Naive thymus-derived CD4-positive, alpha-beta T cell (primary cell): Measurements from ENCODE around the gene OR1D2. TPM values are rescaled to one million over a fixed set of nuclear protein-coding genes. Genes with fewer than 3 reads are reported as not detected.
"Not testable (repeated sequence)": the region's sequence is repeated elsewhere in the genome, so short reads cannot be mapped to it uniquely, and the experiment has no call there.

Experiments
- ATAC-seq: fragments of 150-1000 bp; cut with Tn5 transposase; 2 replicates; pipeline ENCODE4 v1.10.0; 2021; ENCODE audit warnings: mild to moderate bottlenecking, moderate library complexity
- CTCF ChIA-PET: fragments of 350-600 bp; sonication (Branson Sonifier 250); formaldehyde crosslinking; loops from one replicate; lab custom pipeline; 2021; ENCODE audit warnings: antibody characterized with exemption; lab: Charles Lee
- POLR2A ChIA-PET: fragments of 350-600 bp; sonication (Branson Sonifier 250); formaldehyde crosslinking; loops from one replicate; lab custom pipeline; 2021; ENCODE audit warnings: antibody characterized with exemption, inconsistent platforms; lab: Charles Lee
- DNase-seq, 9 donors: peaks; one replicate each; pipeline versions ENCODE4 v3.0.0 to v3.0.0-alpha.2; 2020 to 2022; ENCODE audit warnings: mixed read lengths in 1 of 9
- H3K27ac ChIP-seq: one replicate; pipeline ENCODE4 v1.7.0; 2013; ENCODE audit warnings: mild to moderate bottlenecking, low read depth, low read length, moderate library complexity
- H3K27me3 ChIP-seq, 2 donors: one replicate each; pipeline ENCODE4 v1.7.0; 2013; ENCODE audit warnings: low read length in 2 of 2, mild to moderate bottlenecking in 2 of 2, moderate library complexity in 2 of 2; ENCODE audit not compliant: control insufficient read depth in 2 of 2, insufficient read depth in 2 of 2
- H3K36me3 ChIP-seq, 3 experiments: 1 replicate in 2 of 3; 2 replicates in 1 of 3; pipeline ENCODE4 v1.7.0; 2013; ENCODE audit warnings: low read length in 3 of 3, mild to moderate bottlenecking in 3 of 3, moderate library complexity in 1 of 3; ENCODE audit not compliant: insufficient read depth in 3 of 3, control insufficient read depth in 2 of 3
- H3K4me1 ChIP-seq, 2 donors: one replicate each; pipeline ENCODE4 v1.7.0; 2013; ENCODE audit warnings: low read length in 2 of 2, mild to moderate bottlenecking in 2 of 2, moderate library complexity in 1 of 2; ENCODE audit not compliant: control insufficient read depth in 2 of 2, insufficient read depth in 2 of 2
- H3K4me3 ChIP-seq: 2 replicates; pipeline ENCODE4 v1.7.0; 2013; ENCODE audit warnings: mild to moderate bottlenecking, low read length
- H3K9me3 ChIP-seq, 3 experiments: 1 replicate in 2 of 3; 2 replicates in 1 of 3; pipeline ENCODE4 v1.7.0; 2013; ENCODE audit warnings: low read length in 3 of 3; ENCODE audit not compliant: control insufficient read depth in 2 of 3
- H3K27ac Mint-ChIP-seq, 9 donors: one replicate each; pipeline ENCODE4 v1.8.0; 2020 to 2022; ENCODE audit warnings: mixed read lengths in 9 of 9, mild to moderate bottlenecking in 8 of 9, moderate library complexity in 5 of 9, inconsistent platforms in 2 of 9
- H3K27me3 Mint-ChIP-seq, 5 donors: one replicate each; pipeline ENCODE4 v1.8.0; 2021 to 2022; ENCODE audit warnings: mixed read lengths in 5 of 5, mild to moderate bottlenecking in 1 of 5
- H3K36me3 Mint-ChIP-seq, 5 donors: one replicate each; pipeline ENCODE4 v1.8.0; 2020 to 2022; ENCODE audit warnings: mixed read lengths in 5 of 5, mild to moderate bottlenecking in 3 of 5, inconsistent platforms in 1 of 5
- H3K4me1 Mint-ChIP-seq, 7 donors: one replicate each; pipeline ENCODE4 v1.8.0; 2020 to 2022; ENCODE audit warnings: mixed read lengths in 7 of 7, mild to moderate bottlenecking in 3 of 7, inconsistent platforms in 1 of 7
- H3K4me3 Mint-ChIP-seq, 10 donors: one replicate each; pipeline ENCODE4 v1.8.0; 2020 to 2022; ENCODE audit warnings: mild to moderate bottlenecking in 10 of 10, mixed read lengths in 10 of 10, moderate library complexity in 6 of 10, inconsistent platforms in 2 of 10
- H3K9me3 Mint-ChIP-seq, 11 donors: one replicate each; pipeline ENCODE4 v1.8.0; 2020 to 2022; ENCODE audit warnings: mixed read lengths in 11 of 11, mild to moderate bottlenecking in 4 of 11, inconsistent platforms in 1 of 11, moderate library complexity in 1 of 11
- intact Hi-C, 2 donors: fragments of 100-400 bp; cut with micrococcal nuclease; formaldehyde crosslinking; loops; one replicate each; pipeline ENCODE4 v1.15.1; 2023
- polyA plus RNA-seq, 2 donors: library from polyadenylated mRNA; unstranded; fragments of 300-500 nt; fragmentation: Illumina TruSeq; gene quantifications; one replicate each; pipeline ENCODE4 v1.2.3, GENCODE V29; 2021
- total RNA-seq, 6 experiments: library from RNA in 5 of 6; stranded (reverse) in 5 of 6; gene quantifications; 1 replicate in 5 of 6; 2 replicates in 1 of 6; pipeline ENCODE4 v1.2.3 and lab custom pipeline; 2021 to 2026

Gene OR1D2
- total and polyA plus RNA-seq, 7 experiments from 2014 or later = not detected

GRCh38 chr17:3062824-3063377 lies 41.3 kb downstream of the OR1D2 start:
- H3K4me3 ChIP-seq, DNase-seq, H3K4me1 ChIP-seq, H3K27me3 ChIP-seq, H3K4me3 Mint-ChIP-seq, CTCF ChIA-PET, H3K36me3 ChIP-seq, intact Hi-C loops, H3K9me3 ChIP-seq, H3K4me1 Mint-ChIP-seq, H3K27ac Mint-ChIP-seq, H3K9me3 Mint-ChIP-seq, POLR2A ChIA-PET, H3K36me3 Mint-ChIP-seq, H3K27ac ChIP-seq, H3K27me3 Mint-ChIP-seq: not testable (repeated sequence)
- peak; percentile 29 for ATAC-seq

GRCh38 chr17:3054868-3055267 lies 49.4 kb downstream of the OR1D2 start:
- CTCF ChIA-PET, intact Hi-C loops, H3K4me3 Mint-ChIP-seq: not testable (repeated sequence)

GRCh38 chr17:3049705-3050295 lies 54.4 kb downstream of the OR1D2 start:
- Histone ChIP-seq H3K9me3 (no peaks in the 10 kb centered on the region), H3K27me3 (no peaks in the 10 kb centered on the region), H3K4me3 (peak overlapping the region; percentile 83), H3K4me1 (peaks cover 0 to 6% of the 10 kb centered on the region in 2 donors), H3K36me3 (no peaks in the 10 kb centered on the region), H3K27ac (no peak overlapping the region)
- Mint-ChIP-seq H3K27me3 (peaks cover 0 to 2% (median 0%) of the 10 kb centered on the region in 5 donors), H3K27ac (peak overlapping the region in 1 of 9 donors; percentile 74), H3K4me3 (peak overlapping the region; percentile 30 to 94 (median 92)), H3K9me3 (peaks cover 0 to 7% (median 0%) of the 10 kb centered on the region in 11 donors), H3K4me1 (peaks cover 0 to 15% (median 9%) of the 10 kb centered on the region in 7 donors), H3K36me3 (no peaks in the 10 kb centered on the region)
- intact Hi-C loops = loop anchor here in 1 of 2 donors (5.0 to 10.0 kb wide), 3 partner anchors 618 to 1025 kb away; partner anchors contain the start of genes EMC6, NCBP3 and TAX1BP3
- no peak for DNase-seq
- POLR2A ChIA-PET = interaction anchor here (0.6 to 0.8 kb wide), 3 partner anchors 431 to 1792 kb away, joined by 3 to 6 read pairs (median 3); no protein-coding TSS in a partner anchor
- no peak for ATAC-seq
- CTCF ChIA-PET = no interaction called here

More at GRCh38 chr17:3054868-3055267, 49.4 kb downstream of the OR1D2 start:
- H3K36me3 Mint-ChIP-seq, H3K4me1 Mint-ChIP-seq, H3K27me3 ChIP-seq, H3K27me3 Mint-ChIP-seq, DNase-seq, H3K9me3 ChIP-seq, H3K4me1 ChIP-seq, POLR2A ChIA-PET, H3K4me3 ChIP-seq, H3K27ac ChIP-seq, H3K9me3 Mint-ChIP-seq, H3K36me3 ChIP-seq, ATAC-seq, H3K27ac Mint-ChIP-seq: not testable (repeated sequence)

GRCh38 chr17:3048727-3049471 lies 55.3 kb downstream of the OR1D2 start:
- H3K4me1 ChIP-seq = peaks cover 0 to 6% of the 10 kb centered on the region in 2 donors
- intact Hi-C loops = loop anchor here in 1 of 2 donors (1.0 to 10.0 kb wide), 4 partner anchors 45 to 1026 kb away; partner anchors contain the start of genes EMC6, NCBP3 and TAX1BP3
- CTCF ChIA-PET = interaction anchor here (0.7 to 0.8 kb wide), 2 partner anchors 18 to 689 kb away, joined by 3 read pairs; no protein-coding TSS in a partner anchor
- H3K4me3 ChIP-seq = peak overlapping the region; percentile 83
- Mint-ChIP-seq H3K4me1 (peaks cover 0 to 15% (median 9%) of the 10 kb centered on the region in 7 donors), H3K36me3 (peaks cover 0 to 5% (median 0%) of the 10 kb centered on the region in 5 donors), H3K27me3 (peaks cover 0 to 6% (median 0%) of the 10 kb centered on the region in 5 donors), H3K4me3 (peak overlapping the region; percentile 86 to 94 (median 92)), H3K27ac (peak overlapping the region; percentile 46 to 91 (median 86)), H3K9me3 (peaks cover 3 to 15% (median 7%) of the 10 kb centered on the region in 11 donors)
- POLR2A ChIA-PET = interaction anchor here (0.6 to 1.1 kb wide), 3 partner anchors 234 to 1791 kb away, joined by 3 to 5 read pairs (median 3); no protein-coding TSS in a partner anchor
- no peaks in the 10 kb centered on the region for H3K27me3 ChIP-seq
- H3K27ac ChIP-seq = peak overlapping the region; percentile 60
- peak; percentile 76 to 95 (median 91) for DNase-seq
- H3K9me3 ChIP-seq = peaks cover 0 to 9% (median 0%) of the 10 kb centered on the region in 3 experiments
- no peaks in the 10 kb centered on the region for H3K36me3 ChIP-seq
- ATAC-seq = peak; percentile 98

- H3K9me3 ChIP-seq = peaks cover 0 to 18% (median 0%) of the 10 kb centered on the region in 3 experiments
- H3K27me3 Mint-ChIP-seq = peaks cover 2 to 12% (median 5%) of the 10 kb centered on the region in 5 donors
- peaks cover 0 to 9% (median 0%) of the 10 kb centered on the region in 5 donors for H3K36me3 Mint-ChIP-seq
- intact Hi-C loops = loop anchor here in 1 of 2 donors (5.0 to 10.0 kb wide), 3 partner anchors 621 to 1028 kb away; partner anchors contain the start of genes EMC6, NCBP3 and TAX1BP3
- no peak overlapping the region for H3K4me3 ChIP-seq
- CTCF ChIA-PET = interaction anchor here (0.5 kb wide), 1 partner anchor 408 kb away, joined by 5 read pairs; no protein-coding TSS in a partner anchor
- peaks cover 0 to 15% (median 9%) of the 10 kb centered on the region in 7 donors for H3K4me1 Mint-ChIP-seq
- ATAC-seq = no peak
- no peaks in the 10 kb centered on the region for H3K36me3 ChIP-seq
- no peak overlapping the region for H3K4me3 Mint-ChIP-seq
- H3K9me3 Mint-ChIP-seq = peaks cover 3 to 31% (median 13%) of the 10 kb centered on the region in 11 donors
- H3K4me1 ChIP-seq = peaks cover 0 to 6% of the 10 kb centered on the region in 2 donors
- no peaks in the 10 kb centered on the region for H3K27me3 ChIP-seq
- DNase-seq = no peak
- no peak overlapping the region for H3K27ac ChIP-seq
- no peak overlapping the region for H3K27ac Mint-ChIP-seq
- POLR2A ChIA-PET = no interaction called here
Measured at GRCh38 chr17:3046753-3047152, 57.5 kb downstream of the OR1D2 start.

- Mint-ChIP-seq H3K27ac (no peak overlapping the region), H3K27me3 (peaks cover 2 to 16% (median 10%) of the 10 kb centered on the region in 5 donors), H3K4me3 (no peak overlapping the region), H3K36me3 (peaks cover 0 to 9% (median 0%) of the 10 kb centered on the region in 5 donors), H3K9me3 (peaks cover 3 to 31% (median 13%) of the 10 kb centered on the region in 11 donors), H3K4me1 (peaks cover 0 to 12% (median 10%) of the 10 kb centered on the region in 7 donors)
- CTCF ChIA-PET = interaction anchor here (0.6 kb wide), 2 partner anchors 229 to 444 kb away, joined by 3 to 4 read pairs; no protein-coding TSS in a partner anchor
- DNase-seq = peak in 1 of 9 donors; percentile 21
- no peak overlapping the region for H3K27ac ChIP-seq
- ATAC-seq = no peak
- no peaks in the 10 kb centered on the region for H3K36me3 ChIP-seq
- POLR2A ChIA-PET = no interaction called here
- H3K4me1 ChIP-seq = no peaks in the 10 kb centered on the region
- peaks cover 0 to 18% (median 0%) of the 10 kb centered on the region in 3 experiments for H3K9me3 ChIP-seq
- no peaks in the 10 kb centered on the region for H3K27me3 ChIP-seq
- H3K4me3 ChIP-seq = no peak overlapping the region
- intact Hi-C loops = loop anchor here in 1 of 2 donors (10.0 kb wide), 1 partner anchor 1031 kb away; no protein-coding TSS in a partner anchor
Measured at GRCh38 chr17:3043737-3044365, 60.4 kb downstream of the OR1D2 start.
